DMS153 (cell line): Measurements from ENCODE around the gene PNPLA5.

ENCODE experiments used
- DNase-seq: peaks from one replicate; lab custom pipeline; 2025; lab: John Stamatoyannopoulos, UW

Gene PNPLA5

GRCh38 chr22:43854786-43855271 is 37.0 kb downstream of the PNPLA5 start:
- no peak for DNase-seq

GRCh38 chr22:43854121-43854785 is 37.6 kb downstream of the PNPLA5 start:
- DNase-seq, result no peak

GRCh38 chr22:43853328-43853931 is 38.4 kb downstream of the PNPLA5 start:
- no peak for DNase-seq

DNA sequence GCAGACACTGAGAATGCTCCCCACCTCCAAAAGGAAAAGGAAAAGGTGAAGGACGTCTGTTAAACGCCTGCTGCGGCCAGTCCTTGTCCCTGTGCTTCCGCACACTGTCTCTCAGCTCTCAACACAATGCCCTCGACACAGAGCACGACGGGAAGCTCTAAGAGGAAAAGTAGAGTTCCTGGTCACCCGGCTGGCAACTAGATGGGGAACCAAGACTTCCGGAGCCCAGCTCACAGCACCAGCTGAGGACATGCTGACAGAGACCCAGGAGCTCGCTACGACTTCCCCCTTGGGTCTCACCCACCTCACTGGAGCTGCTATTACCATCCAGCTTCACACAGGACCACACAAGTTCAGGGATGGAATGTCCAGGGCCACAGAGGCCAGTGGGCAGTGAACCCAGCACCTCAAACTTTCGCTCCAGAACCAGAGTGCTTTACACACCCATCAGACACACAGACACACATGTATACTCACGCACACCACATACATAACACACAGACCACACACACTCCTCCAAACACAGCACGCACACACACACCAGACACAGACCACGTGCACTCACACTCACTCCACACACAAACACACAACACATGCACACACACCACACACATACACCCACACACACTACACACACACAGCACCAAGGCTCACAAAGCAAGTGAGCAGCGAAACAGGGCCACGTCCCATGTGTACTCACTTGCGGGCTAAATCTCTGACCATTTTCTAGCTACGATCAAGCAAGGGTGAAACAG is 39.1 kb downstream of the PNPLA5 start:
- DNase-seq, result no peak

DNA sequence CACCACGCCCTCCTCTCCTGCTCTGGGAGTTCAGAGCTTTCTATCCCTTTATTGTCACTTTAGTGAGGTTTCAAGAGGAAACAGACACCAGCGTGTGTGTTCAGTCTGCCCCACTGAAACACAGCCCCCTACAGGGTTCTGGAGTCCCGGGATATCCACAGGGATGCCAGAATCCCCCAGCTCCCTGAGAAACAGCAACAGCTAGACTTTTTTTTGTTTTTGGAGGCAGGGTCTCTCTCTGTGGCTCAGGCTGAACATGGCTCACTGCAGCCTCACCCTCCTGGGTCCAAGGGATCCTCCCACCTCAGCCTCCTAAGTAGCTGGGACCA is 39.9 kb downstream of the PNPLA5 start:
- DNase-seq, result no peak

DNA sequence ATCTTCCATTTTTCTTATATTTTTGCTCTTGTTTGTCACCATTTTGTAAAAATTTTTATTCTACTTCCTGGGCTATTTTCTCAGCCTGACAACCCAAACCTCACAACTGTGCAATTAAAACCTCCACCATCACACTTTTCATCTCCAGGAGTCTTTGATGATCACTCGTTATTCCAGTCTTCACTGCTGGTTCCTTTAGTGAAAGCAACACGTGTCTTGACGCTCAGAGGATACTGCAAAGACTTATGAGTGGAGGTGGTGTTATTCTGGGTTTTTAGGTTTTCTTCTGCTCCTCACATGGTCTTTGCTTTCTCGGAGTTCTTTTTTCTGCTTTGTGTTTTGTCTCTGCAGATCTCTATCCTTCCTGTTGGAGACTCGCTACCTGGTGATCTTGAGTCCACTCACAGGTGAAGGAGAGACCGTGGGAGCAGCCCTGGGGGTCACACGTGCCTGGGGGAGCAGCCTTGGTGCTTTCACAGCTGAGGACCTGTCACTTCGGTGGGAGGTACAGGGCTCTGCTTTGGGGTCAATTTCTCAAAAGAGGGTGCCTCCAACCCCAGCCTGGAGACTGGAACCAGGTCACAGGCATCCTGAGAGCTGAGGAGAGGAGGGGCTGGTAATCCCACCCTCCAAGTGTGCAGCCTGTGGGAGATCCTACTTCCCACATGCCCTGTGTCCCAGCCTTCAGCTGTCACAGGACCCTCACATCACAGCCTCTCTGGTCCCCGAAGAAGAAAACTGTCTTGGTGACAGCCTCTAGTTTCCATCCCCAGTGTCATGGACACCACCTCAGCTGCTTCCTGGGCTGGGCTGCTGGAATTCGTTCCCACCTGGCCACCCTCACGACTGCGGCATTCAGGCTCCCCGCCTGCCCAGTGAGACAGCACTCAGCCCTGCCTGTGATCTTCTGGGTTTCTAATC is 40.5 kb downstream of the PNPLA5 start:
- no peak for DNase-seq

GRCh38 chr22:43850529-43850928 is 41.3 kb downstream of the PNPLA5 start:
- no peak for DNase-seq

- DNase-seq, result no peak
These were observed 42.1 kb downstream of the PNPLA5 start for GRCh38 chr22:43849731-43850130.

DNA sequence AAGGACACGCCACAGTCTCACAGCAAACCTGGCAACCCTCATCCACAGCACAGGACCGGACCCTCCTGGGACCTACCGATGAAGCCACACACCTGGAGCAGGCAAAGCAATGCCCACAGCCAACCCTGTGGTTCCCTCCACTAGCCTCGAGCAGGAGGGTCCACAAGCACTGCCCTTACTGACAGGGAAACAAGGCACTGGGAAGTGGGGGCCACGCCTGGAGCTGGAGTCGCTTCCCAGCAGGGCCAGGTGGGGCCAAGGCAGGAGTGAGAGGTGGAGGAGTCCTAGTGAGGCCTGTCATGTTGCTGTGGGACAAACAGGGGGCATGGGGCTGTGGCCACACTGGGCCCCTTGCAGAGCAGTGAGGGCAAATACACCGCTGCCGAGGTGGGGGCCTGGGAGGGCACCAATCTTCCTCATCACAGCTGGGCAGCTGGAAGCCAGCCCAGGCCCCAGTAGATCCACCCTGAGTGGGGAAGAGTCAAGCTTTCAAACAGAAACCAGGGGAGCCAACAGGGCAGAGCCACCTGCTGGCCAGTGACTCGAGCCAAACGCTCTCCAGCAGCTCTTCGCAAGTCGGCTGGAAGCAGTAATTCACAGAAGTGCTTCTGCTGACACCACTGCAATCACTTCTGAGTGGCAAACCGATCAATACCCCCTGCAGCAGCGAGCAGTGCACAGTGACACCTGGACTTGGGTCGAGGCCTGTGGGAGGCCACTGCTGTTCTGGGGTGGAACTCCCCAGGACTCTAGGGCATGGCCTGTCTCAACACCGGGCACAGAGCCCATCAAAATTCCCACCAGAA is 43.2 kb downstream of the PNPLA5 start:
- no peak for DNase-seq

DNA sequence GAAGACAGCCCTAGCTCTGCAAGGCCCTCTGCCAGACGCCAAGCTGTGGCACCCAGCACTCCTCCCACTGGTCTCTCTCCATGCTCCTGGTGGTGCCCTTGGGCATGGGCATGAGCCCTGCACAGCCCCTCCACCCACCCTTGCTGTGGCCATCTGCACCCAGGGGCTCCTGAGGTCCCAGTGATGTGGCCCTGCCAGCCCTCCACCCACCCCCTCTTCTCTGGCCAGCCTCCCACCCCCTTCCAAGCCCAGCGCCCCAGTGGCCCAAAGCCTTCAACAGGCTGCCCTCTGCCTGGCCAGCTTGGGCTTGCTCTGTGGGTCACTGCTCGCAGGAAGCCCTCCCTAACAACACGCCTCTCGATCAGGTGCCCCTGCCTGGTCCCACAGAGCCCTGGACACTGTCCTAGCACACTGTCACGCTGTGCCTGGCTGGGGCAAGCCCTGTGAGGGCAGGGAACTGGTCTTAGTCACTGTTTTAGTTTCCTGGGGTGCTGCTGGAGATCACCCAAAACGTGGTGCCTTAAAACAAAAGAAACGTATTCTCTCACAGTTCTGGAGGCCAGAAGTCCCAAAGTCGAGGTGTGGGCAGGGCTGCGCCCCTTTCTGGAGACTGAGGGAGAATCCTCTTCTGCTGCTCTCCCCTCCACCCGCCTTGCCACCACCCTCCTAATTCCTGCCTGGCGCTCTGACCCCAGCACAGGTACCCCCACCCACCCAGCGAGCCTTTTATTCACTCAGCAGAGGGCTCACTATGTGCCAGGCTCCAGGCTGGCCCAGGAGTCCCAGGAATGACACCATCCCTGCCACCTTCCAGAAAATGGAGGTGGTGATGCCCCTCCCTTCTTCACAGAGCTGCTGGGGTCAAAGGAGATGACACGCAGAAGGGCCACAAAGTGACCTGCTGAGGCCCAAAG is 44.2 kb downstream of the PNPLA5 start:
- no peak for DNase-seq

DNA sequence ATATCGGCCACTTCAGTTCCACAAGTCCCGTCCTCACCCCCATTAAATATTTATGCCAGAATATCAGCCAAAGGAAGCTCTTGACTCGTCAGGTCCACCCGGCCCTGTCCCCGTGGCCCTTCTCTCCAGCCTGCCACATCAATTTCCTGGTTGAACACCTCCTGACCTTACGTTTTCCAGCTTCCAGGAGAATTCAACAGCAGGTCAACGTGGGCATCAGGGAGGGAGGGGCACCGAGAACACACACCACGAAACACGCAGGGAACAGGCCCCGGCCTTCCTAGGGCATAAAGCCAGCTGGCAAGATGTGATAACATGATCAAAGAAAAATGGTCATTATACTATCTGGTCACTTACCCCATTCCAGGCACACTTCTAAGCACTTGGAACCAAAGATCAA is 44.8 kb downstream of the PNPLA5 start:
- no peak for DNase-seq

GRCh38 chr22:43845981-43846380 is 45.8 kb downstream of the PNPLA5 start:
- DNase-seq, result no peak

DNA sequence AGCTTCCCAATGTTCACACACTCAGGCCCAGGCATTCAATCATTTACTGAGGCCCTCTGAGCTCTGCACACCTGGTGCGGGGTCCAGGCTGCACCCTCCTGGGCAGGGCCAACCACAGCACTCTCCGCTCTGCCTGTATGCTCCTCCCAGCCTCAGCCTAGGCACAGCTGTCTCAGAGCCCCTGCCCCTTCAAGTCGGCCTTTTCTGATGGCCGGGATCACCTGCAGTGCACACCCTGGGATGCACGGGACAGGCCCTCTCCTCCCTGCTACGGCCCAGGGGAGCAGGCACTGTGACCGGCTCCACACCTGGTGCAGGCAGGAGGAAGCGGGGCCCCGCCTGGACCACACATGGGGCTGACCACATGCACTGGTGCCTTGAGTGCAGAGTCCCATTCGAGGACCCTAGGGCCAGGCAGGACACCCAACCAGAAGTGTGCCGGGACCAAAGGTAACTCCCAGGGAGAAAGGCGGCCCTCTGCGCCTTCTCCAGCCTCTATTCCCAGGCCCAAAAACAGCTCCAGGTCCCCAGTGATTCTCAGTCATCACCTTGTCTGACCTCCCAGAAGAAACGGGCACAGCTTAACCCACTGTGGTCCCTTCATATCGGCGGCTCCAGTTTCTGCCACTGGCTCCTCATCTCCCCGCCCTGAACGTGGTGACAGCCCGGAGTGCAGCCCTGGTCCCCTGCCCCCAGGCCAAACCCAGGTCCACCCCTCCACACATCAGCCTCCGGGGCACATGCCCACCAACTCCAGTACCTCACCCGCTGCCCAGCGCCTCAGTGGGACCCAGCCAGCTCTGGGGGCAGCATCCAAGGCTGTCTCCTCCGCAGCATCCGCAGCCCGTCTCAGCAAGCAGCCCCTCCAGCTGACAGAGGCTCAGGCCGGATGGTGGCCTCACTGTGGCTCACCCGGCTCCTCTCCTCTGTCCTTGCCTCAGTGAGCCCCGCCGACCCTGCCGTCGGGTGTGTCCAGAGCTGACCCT is 47.0 kb downstream of the PNPLA5 start:
- no peak for DNase-seq

- no peak for DNase-seq
These were observed 47.9 kb downstream of the PNPLA5 start for GRCh38 chr22:43843783-43844530.

GRCh38 chr22:43841742-43842141 is 50.1 kb downstream of the PNPLA5 start:
- DNase-seq, result no peak

DNA sequence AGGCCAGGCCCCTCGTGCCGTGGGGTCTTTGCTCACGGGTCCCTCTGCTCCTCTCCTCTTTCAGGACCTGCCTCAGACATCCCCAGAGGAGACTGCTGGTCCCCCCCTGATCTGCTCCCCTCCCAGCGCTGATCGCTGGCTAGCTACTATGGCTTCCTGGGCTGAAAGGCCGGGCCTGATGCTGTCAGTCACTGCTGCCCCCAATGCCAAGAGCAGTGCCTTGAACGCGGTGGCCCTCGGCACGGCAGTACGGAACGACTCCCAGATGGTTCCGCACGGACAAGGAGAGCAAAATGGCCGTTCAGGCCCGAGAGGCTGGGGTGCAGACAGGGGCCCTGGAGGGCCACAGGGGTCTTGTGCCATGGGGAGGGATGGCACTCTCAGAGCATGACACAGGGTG is 51.0 kb downstream of the PNPLA5 start:
- no peak for DNase-seq

DNA sequence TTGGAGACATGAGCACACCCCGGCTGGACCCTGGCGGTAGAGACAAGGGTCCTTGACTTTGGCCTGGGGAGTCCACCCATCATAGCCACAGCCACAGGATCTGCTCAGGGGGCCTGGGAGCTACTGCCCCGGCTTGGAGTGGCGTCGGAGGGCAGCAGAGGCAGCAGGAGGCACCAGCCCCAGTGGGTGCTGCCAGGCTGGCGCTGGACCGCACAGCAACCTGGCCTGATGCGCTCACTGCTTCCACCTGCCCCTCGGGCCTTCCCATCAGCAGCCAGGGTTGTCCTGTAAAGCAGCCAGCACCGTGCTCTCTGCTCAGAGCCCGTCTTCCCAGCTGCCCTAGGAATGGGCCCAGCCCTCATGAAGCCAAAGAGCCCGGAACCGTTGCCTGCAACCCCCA is 51.4 kb downstream of the PNPLA5 start:
- no peak for DNase-seq

GRCh38 chr22:43839781-43840180 is 52.0 kb downstream of the PNPLA5 start:
- no peak for DNase-seq
